ENCODE measurements around the gene PRB4.
"Not testable (repeated sequence)": the region's sequence is repeated elsewhere in the genome, so short reads cannot be mapped to it uniquely, and the experiment has no call there.

PRB4 gene

GRCh38 chr12:11310336-11310735 is at the start of gene PRB4:
Gene PRB4 (minus strand): TSS chr12:11310436. CDS start chr12:11310398, 38 bp downstream.
- DNase-seq (ENCODE audit: low spot score) = no peak

GRCh38 chr12:11351736-11352135 is 41.5 kb upstream of the PRB4 start:
- not testable (repeated sequence) for DNase-seq (ENCODE audit: low spot score)

GRCh38 chr12:11348439-11348838 is 38.2 kb upstream of the PRB4 start:
- DNase-seq (ENCODE audit: low spot score) = no peak

GRCh38 chr12:11347810-11348209 is 37.6 kb upstream of the PRB4 start:
- no peak for DNase-seq (ENCODE audit: low spot score)

GRCh38 chr12:11344500-11344899 is 34.3 kb upstream of the PRB4 start:
- no peak for DNase-seq (ENCODE audit: low spot score)

- no peak for DNase-seq (ENCODE audit: low spot score)
These were observed 14.2 kb upstream of the PRB4 start for GRCh38 chr12:11324426-11324825.

GRCh38 chr12:11321980-11322379 is 11.7 kb upstream of the PRB4 start:
- no peak for DNase-seq (ENCODE audit: low spot score)

- no peak for DNase-seq (ENCODE audit: low spot score)
These were observed 3.1 kb downstream of the PRB4 start for GRCh38 chr12:11307143-11307542.

- no peak for DNase-seq (ENCODE audit: low spot score)
These were observed 36.8 kb downstream of the PRB4 start for GRCh38 chr12:11273449-11273848.

- no peak for DNase-seq (ENCODE audit: low spot score)
These were observed 40.6 kb downstream of the PRB4 start, which contains the start of gene PRB3 for GRCh38 chr12:11269607-11270006. Gene PRB3 (minus strand): TSS chr12:11269707. CDS start chr12:11269669, 38 bp downstream.

- no peak for DNase-seq (ENCODE audit: low spot score)
These were observed 45.7 kb downstream of the PRB4 start for GRCh38 chr12:11264501-11264900.
